Neutrophil (primary cell): ENCODE data around the gene GTF2A1.

ENCODE experiments used
- H3K27ac ChIP-seq: fragments of 200-600 bp; sonication (generic); 2 replicates; pipeline ENCODE4 v1.5.1; 2016; ENCODE audit warnings: mild to moderate bottlenecking, moderate library complexity
- H3K27me3 ChIP-seq: fragments of 200-600 bp; sonication (generic); 2 replicates; pipeline ENCODE4 v1.6.0; 2016; ENCODE audit warnings: mild to moderate bottlenecking
- H3K36me3 ChIP-seq: fragments of 200-600 bp; sonication (generic); 2 replicates; pipeline ENCODE4 v1.5.1; 2017
- H3K4me1 ChIP-seq, 2 experiments: fragments of 200-600 bp in 1 of 2; sonication (generic) in 1 of 2; 1 replicate in 1 of 2; 2 replicates in 1 of 2; pipeline versions ENCODE4 v1.5.1 to v1.6.1; 2013 to 2016; ENCODE audit warnings: low read depth in 1 of 2, low read length in 1 of 2, mild to moderate bottlenecking in 1 of 2, moderate library complexity in 1 of 2; ENCODE audit not compliant: control insufficient read depth in 1 of 2, insufficient read depth in 1 of 2
- H3K4me3 ChIP-seq, 2 experiments: fragments of 200-600 bp in 1 of 2; sonication (generic) in 1 of 2; 1 replicate in 1 of 2; 2 replicates in 1 of 2; pipeline ENCODE4 v1.5.1; 2013 to 2016; ENCODE audit warnings: low read depth in 1 of 2, low read length in 1 of 2, mild to moderate bottlenecking in 1 of 2, moderate library complexity in 1 of 2
- H3K9me3 ChIP-seq: fragments of 200-600 bp; sonication (generic); 2 replicates; pipeline ENCODE4 v1.5.1; 2016
- TF ChIP-seq, protein P1 (sequence below): fragments of 200-600 bp; sonication (generic); IDR thresholded peaks from 2 replicates; pipeline ENCODE4 v1.5.1; 2016; ENCODE audit warnings: antibody characterized with exemption

The GTF2A1 gene

GRCh38 chr14:81192594-81192993 lies 28.2 kb downstream of the GTF2A1 start:
- Histone ChIP-seq H3K4me1 (peaks cover 17 to 21% of the 10 kb centered on the region in 2 experiments), H3K27ac (peak overlapping the region; percentile 72), H3K36me3 (peaks cover 56% of the 10 kb centered on the region), H3K27me3 (no peaks in the 10 kb centered on the region), H3K9me3 (no peaks in the 10 kb centered on the region), H3K4me3 (no peak overlapping the region)
- TF ChIP-seq, protein P1, sequence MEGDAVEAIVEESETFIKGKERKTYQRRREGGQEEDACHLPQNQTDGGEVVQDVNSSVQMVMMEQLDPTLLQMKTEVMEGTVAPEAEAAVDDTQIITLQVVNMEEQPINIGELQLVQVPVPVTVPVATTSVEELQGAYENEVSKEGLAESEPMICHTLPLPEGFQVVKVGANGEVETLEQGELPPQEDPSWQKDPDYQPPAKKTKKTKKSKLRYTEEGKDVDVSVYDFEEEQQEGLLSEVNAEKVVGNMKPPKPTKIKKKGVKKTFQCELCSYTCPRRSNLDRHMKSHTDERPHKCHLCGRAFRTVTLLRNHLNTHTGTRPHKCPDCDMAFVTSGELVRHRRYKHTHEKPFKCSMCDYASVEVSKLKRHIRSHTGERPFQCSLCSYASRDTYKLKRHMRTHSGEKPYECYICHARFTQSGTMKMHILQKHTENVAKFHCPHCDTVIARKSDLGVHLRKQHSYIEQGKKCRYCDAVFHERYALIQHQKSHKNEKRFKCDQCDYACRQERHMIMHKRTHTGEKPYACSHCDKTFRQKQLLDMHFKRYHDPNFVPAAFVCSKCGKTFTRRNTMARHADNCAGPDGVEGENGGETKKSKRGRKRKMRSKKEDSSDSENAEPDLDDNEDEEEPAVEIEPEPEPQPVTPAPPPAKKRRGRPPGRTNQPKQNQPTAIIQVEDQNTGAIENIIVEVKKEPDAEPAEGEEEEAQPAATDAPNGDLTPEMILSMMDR = no peak

- Histone ChIP-seq H3K36me3 (peaks cover 38% of the 10 kb centered on the region), H3K9me3 (no peaks in the 10 kb centered on the region), H3K27me3 (no peaks in the 10 kb centered on the region), H3K27ac (no peak overlapping the region), H3K4me1 (peaks cover 17 to 21% of the 10 kb centered on the region in 2 experiments), H3K4me3 (no peak overlapping the region)
- TF ChIP-seq, protein P1 = no peak
Measured at GRCh38 chr14:81187832-81188522, 32.8 kb downstream of the GTF2A1 start.

- TF ChIP-seq, protein P1 = no peak
- H3K36me3 ChIP-seq = peaks cover 19% of the 10 kb centered on the region
- peaks cover 27 to 28% of the 10 kb centered on the region in 2 experiments for H3K4me1 ChIP-seq
- H3K27me3 ChIP-seq = no peaks in the 10 kb centered on the region
- no peaks in the 10 kb centered on the region for H3K9me3 ChIP-seq
- no peak overlapping the region for H3K27ac ChIP-seq
- H3K4me3 ChIP-seq = no peak overlapping the region
Measured at GRCh38 chr14:81179631-81180030, 41.1 kb downstream of the GTF2A1 start.

- Histone ChIP-seq H3K4me1 (peaks cover 27 to 30% of the 10 kb centered on the region in 2 experiments), H3K36me3 (peaks cover 10% of the 10 kb centered on the region), H3K27ac (peak overlapping the region; percentile 77), H3K9me3 (no peaks in the 10 kb centered on the region), H3K27me3 (no peaks in the 10 kb centered on the region), H3K4me3 (no peak overlapping the region)
- TF ChIP-seq, protein P1 = no peak
Measured at GRCh38 chr14:81178063-81178462, 42.7 kb downstream of the GTF2A1 start.

GRCh38 chr14:81177225-81177624 lies 43.5 kb downstream of the GTF2A1 start:
- TF ChIP-seq, protein P1 = no peak
- Histone ChIP-seq H3K27me3 (no peaks in the 10 kb centered on the region), H3K27ac (peak overlapping the region; percentile 77), H3K36me3 (peaks cover 9% of the 10 kb centered on the region), H3K4me1 (peaks cover 32 to 38% of the 10 kb centered on the region in 2 experiments), H3K4me3 (no peak overlapping the region), H3K9me3 (no peaks in the 10 kb centered on the region)
